Fibroblast of villous mesenchyme (primary cell): ENCODE results near the gene BUD13. TPM values are rescaled to one million over a fixed set of nuclear protein-coding genes. Genes with fewer than 3 reads are reported as not detected.
A peak's percentile ranks its signal among the peaks of the same experiment; 100 is the strongest.

ENCODE experiments used
- DNase-seq: peaks from one replicate; pipeline ENCODE4 v3.0.0-alpha.2; 2010; ENCODE audit warnings: low read depth
- H3K4me3 ChIP-seq: 2 replicates; pipeline ENCODE4 v1.5.1; 2011; ENCODE audit warnings: low read depth, mild to moderate bottlenecking, low read length
- CTCF ChIP-seq: IDR thresholded peaks from 2 replicates; pipeline ENCODE4 v1.5.1; 2012; ENCODE audit warnings: low read depth, mild to moderate bottlenecking, low read length; ENCODE audit not compliant: insufficient read depth
- total RNA-seq: library from RNA; depleted of rRNA; stranded (reverse); fragments of >200 nt; gene quantifications from 2 replicates; pipeline ENCODE4 v1.2.3, GENCODE V29; 2012

The BUD13 gene
- total RNA-seq, 1 donor: 16.8 TPM

- TF ChIP-seq CTCF: no peak
- H3K4me3 ChIP-seq: no peak overlapping the region
- DNase-seq: no peak
Measured at GRCh38 chr11:116733969-116734508, 38.7 kb downstream of the BUD13 start.

- TF ChIP-seq CTCF: no peak
- no peak overlapping the region for H3K4me3 ChIP-seq
- DNase-seq: no peak
Measured at GRCh38 chr11:116733043-116733755, 39.6 kb downstream of the BUD13 start.

- peak; percentile 95 for TF ChIP-seq CTCF
- H3K4me3 ChIP-seq: no peak overlapping the region
- peak; percentile 62 for DNase-seq
Measured at GRCh38 chr11:116732271-116733042, 40.3 kb downstream of the BUD13 start.

GRCh38 chr11:116731821-116732220 lies 41.0 kb downstream of the BUD13 start:
- no peak for DNase-seq
- no peak overlapping the region for H3K4me3 ChIP-seq
- TF ChIP-seq CTCF: no peak

- peak; percentile 1 for DNase-seq
- H3K4me3 ChIP-seq: no peak overlapping the region
- TF ChIP-seq CTCF: no peak
Measured at GRCh38 chr11:116731097-116731761, 41.6 kb downstream of the BUD13 start.

- no peak for TF ChIP-seq CTCF
Measured at GRCh38 chr11:116730601-116731000, 42.2 kb downstream of the BUD13 start.

More at GRCh38 chr11:116730601-116731000, 42.2 kb downstream of the BUD13 start:
- no peak overlapping the region for H3K4me3 ChIP-seq
- no peak for DNase-seq
